SW480 (cell line): ENCODE data around the gene SLC11A1.

ENCODE experiments used
- DNase-seq: peaks from one replicate; pipeline ENCODE4 v3.0.0-alpha.2; 2016; ENCODE audit warnings: low spot score

The SLC11A1 gene

DNA sequence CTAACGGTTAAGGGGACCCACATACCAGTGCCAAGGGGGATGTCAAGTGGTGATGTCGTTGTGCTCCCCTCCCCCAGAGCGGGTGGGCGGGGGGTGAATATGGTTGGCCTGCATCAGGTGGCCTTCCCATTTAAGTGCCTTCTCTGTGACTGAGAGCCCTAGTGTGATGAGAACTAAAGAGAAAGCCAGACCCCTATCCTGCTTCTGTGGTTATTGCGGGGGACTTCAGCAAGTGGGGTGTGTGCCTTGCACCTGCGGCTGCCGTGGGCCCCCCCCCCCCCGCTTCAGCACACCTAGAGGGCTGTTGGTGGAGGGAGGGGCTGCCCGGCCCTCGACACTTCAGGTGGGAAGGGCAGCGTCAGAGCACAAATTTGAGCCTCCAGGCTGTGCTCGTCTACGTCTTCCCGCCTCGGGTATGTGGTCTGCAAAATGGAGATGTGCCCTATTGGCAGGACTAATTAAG lies 23.7 kb downstream of the SLC11A1 start:
- no peak for DNase-seq

DNA sequence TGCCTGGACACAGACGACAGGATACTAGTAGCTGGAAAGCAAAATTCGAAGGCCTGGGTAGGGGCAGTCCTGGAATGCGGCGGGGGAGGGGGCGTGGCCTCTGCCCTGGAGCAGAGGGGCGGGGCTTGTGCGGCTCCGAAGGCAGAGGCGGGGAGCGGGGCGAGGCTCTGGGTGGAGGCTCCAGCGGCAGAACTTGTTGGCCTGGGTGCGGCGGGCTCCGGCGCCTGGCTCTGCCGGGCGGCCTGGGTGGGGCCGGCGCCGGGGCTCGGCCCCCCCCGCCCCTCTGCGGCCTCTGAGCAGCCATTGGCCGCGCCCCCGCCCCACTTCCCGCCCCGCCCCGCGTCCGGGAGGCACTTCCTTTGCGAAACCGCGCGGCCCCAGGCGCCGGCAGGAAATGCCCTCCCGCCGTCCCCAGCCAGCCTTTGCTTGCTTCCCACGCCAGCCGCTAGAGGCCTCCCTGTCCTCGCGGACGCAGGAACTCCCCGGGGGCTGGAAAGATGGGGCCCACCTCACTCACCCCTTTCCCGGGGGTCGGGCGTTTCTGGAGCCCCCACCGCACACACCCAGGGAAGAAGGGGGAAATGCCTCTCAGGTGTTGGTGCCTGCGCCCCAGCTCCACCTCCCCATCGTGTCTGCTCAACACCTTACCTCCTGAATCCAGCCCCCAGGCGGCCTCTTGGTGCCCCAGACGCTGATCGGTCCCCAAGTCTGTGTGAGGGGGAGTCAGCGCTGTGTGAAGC lies 24.3 kb downstream of the SLC11A1 start:
- peak; percentile 95 for DNase-seq

DNA sequence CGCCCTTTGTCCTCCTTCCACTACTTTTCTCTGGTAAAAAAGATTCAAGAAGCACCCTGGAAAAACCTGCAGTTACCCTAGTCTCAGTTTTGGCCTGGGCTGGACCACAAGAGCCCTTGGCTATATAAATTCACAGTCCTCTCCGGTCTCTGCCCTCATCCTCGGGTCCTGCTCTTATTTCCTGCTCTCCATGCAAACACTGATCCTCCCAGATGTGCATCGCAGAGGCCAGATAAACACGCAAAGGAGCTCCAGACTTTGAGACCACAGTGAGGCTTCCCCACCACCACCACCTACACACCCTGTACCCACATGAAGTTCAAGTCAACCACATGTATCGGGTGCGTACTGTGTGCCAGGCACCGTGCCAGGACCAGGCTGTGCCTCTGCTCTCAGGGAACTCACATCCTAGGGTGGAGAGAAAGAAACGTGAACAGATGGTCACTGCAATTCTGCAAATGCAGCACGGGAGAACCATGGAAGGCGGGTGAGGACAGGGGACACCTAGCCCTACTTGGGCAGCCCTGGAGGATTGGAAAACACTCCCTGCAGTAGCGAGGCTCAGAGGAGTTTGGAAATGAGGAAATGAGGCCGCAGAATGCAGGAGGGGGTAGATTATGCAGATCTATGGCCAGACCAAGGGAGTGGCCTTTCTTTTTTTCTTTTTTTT lies 25.0 kb downstream of the SLC11A1 start:
- peak; percentile 69 for DNase-seq

DNA sequence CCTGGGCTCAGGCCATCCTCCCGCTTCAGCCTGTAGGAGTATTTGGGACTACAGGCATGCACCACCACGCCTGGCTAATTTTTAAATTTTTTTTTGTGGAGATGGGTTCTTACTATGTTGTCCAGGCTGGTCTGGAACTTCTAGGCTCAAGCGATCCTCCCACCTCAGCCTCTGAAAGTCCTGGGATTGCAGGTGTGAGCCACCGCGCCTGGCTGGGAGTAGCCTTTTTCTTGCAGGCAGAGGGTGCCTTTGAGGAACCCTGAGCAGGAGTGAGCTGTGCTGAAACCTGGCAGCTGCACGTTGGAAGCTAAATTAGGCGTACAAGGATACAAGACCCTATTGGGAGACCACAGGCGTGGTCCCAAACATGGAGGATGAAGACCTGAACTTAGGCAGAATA lies 25.6 kb downstream of the SLC11A1 start:
- no peak for DNase-seq

DNA sequence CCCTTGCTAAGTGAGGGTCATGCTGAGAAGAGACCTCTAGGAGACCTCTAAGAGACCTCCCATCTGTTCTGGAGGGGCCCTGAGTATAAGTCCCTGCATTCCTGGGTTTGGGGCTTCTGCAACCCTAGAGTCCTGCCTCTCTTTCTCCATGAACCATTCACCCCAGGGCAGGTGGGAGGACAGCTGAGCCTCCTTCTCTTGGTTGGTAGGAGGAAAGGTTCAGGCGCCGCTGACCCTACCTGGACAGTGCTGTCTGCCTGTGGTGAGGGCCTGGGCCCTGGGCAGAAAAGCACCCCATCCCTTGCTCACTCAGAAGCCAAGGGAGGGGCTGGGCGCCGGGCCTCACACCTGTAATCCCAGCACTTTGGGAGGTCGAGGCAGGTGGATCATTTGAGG lies 36.2 kb downstream of the SLC11A1 start:
- no peak for DNase-seq

DNA sequence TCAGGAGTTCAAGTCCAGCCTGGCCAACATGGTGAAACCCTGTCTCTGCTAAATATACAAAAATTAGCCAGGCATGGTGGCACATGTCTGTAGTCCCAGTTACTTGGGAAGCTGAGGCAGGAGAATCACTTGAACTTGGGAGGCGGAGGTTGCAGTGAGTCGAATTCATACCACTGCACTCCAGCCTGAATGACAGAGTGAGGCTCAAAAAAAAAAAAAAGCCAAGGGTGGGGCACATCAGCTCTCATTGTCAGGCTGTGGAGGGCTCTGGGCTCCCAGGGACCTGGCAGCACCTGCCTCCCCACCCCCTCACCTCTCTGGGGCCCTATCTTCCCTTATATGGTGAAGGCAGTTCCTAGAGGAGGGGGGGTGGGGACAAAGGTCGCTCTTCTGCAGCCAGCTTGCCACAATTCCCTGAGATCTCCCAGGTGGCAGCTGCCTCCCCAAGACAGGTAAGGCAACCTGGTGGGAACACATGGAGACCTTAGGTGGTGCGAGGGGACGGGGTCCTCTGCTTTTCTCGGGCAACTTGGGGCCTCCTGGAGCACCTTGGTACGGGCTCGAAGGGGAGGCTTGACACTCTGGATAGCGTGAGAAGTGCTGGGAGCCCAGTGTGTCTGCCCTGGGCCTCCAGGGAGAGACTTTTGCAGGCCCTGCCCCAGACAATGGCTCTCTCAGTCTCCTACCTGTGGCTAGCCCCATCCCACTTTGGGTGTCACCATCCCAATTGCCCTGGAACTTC lies 36.8 kb downstream of the SLC11A1 start, which contains the start of gene VIL1:
VIL1 (plus strand) TSS at position 407 of the 742 bp plus-strand sequence. CDS start 4,656 bp downstream, outside the sequence.
- peak; percentile 93 for DNase-seq

DNA sequence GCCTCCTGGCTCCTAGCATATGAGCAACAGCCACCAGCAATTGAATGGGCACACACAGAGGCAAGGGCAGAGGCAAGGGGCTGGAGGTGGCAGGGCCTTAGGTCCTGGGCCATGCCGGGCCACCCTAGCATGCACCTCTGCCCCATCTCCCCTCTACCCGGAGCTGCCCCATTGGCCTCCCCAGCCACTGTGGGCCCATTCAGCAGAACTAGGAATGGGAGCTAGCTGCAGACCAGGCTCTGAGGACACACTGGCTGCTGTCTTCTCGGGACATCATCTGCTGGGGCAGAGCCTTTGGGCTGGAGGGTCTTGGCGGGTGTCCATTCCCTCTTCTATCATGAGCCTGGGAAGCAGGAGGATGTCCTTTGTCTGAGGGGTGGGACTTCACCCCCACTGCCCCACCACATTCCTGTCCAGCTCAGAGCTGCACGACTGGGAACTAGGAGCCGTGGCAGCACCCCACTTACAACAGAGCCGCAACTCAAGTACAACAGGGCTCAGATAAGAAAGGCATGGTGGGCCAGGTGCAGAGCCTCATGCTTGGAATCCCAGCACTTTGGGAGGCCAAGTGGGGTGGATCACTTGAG lies 37.6 kb downstream of the SLC11A1 start:
- no peak for DNase-seq

DNA sequence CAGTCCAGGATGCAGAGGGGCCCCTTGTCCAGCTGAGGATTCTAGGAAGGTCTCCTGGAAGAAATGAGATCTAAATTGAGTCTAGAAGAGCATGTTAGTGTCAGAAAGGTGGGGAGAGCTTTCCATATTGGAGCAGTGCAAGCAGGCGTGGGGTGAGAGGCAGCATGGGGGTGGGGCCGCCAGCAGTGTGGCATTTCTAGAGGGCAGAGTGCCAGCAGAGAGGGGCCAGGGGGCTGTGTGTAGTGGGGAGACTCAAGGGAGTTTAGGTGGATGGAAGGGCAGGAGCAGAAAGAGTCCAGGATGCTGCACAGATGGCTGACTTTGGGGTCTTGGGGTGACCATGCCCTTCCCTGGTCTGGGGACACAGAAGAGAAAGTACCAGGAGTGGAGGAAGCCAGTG lies 39.0 kb downstream of the SLC11A1 start:
- DNase-seq, result no peak

DNA sequence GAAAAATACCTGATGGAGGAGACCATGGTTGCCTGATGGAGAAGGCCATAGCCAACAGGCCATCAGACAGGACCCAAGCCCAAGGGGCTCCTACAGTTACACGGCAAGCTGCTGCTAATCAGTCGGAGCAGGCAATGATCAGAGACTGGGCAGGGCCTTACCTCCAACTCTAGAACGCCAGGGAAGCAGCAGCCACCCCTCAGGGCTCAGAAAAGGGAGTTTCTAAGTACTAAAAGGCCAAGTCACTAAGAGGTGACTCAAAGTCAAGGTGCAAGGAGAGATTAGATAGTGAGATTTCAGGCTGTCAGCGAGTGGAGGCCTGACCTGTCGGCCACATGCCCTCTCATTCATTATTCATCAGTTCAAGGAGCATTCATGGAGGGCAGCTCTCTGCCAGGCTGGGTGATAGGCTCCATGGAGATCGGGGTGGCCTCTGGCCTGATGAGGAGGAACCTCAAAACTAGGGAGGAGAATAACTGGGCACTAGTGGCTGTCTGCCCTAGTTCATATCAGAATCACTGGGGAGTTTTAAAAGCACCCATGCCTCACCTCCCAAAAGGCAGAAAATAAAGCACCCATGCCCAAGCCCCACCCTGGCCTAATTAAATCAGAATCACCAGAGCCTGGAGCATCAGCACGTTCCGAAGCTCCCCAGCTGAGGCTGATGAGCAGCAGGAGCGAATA lies 40.5 kb downstream of the SLC11A1 start:
- DNase-seq, result no peak

DNA sequence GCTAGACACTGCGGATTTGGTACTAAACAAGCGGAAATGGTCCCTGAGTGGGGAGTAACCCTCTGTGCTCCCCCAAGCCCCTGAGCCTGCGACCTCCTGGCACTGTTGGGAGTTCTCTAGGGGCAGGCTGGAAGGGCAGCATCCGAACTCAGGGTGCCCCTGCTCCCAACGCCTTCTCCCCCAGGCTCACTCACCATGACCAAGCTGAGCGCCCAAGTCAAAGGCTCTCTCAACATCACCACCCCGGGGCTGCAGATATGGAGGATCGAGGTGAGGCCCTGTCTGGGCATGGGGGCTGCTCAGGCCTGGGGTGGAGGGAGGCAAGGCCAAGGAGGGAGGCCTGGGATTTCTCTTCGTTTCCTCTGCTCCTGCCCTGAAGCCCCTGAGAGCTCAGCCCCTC lies 41.5 kb downstream of the SLC11A1 start:
- no peak for DNase-seq

DNA sequence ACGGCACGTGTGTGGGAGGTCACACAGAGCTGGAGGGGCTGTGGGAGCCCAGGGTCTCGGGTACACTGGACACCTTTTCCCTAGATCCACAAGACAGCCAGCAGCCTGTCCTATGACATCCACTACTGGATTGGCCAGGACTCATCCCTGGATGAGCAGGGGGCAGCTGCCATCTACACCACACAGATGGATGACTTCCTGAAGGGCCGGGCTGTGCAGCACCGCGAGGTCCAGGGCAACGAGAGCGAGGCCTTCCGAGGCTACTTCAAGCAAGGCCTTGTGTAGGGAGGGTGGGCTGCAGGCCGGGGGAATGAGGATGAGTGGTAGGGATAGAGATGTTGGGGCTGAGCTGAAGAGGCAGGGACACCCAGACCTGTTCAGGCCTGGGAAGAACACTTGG lies 43.5 kb downstream of the SLC11A1 start:
- DNase-seq, result no peak

DNA sequence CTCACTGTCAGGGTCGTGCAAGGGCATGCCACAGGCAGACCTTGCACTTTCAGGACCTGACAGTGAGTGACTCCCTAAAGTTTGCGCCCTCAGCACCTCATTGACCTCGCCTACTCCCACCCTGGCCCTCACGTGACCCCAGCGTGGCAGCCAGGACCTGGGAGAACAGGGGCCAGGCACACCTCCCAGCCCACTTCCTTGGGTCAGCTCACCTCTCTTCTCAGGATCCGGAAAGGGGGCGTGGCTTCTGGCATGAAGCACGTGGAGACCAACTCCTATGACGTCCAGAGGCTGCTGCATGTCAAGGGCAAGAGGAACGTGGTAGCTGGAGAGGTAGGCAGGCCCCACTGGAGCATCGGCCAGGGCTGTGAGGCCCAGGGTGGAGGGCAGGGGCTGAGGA lies 45.7 kb downstream of the SLC11A1 start:
- DNase-seq, result no peak

DNA sequence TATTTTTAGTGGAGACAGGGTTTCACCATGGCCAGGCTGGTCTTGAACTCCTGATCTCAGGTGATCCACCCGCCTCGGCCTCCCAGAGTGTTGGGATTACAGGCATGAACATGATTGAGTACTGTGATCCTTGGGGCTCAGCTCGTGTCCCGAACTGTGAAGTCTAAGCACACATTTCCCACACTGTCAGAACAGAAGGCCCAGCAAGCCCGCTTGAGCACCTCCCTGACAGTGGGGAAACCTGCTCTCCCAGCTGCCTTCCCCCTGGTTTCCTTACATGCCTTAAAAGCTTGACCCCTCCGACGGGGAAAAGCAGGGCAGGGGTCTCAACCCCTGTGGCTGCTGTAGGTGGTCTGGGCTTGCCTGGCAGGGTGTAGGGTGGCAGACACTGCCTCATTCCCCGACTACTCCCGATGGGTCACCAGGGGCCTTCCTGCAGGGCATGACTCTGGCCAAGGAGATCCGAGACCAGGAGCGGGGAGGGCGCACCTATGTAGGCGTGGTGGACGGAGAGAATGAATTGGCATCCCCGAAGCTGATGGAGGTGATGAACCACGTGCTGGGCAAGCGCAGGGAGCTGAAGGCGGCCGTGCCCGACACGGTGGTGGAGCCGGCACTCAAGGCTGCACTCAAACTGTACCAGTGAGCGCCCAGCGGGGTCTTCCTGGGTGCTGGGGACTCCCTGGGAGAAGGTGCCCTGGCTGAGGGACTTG lies 46.9 kb downstream of the SLC11A1 start:
- DNase-seq, result no peak

DNA sequence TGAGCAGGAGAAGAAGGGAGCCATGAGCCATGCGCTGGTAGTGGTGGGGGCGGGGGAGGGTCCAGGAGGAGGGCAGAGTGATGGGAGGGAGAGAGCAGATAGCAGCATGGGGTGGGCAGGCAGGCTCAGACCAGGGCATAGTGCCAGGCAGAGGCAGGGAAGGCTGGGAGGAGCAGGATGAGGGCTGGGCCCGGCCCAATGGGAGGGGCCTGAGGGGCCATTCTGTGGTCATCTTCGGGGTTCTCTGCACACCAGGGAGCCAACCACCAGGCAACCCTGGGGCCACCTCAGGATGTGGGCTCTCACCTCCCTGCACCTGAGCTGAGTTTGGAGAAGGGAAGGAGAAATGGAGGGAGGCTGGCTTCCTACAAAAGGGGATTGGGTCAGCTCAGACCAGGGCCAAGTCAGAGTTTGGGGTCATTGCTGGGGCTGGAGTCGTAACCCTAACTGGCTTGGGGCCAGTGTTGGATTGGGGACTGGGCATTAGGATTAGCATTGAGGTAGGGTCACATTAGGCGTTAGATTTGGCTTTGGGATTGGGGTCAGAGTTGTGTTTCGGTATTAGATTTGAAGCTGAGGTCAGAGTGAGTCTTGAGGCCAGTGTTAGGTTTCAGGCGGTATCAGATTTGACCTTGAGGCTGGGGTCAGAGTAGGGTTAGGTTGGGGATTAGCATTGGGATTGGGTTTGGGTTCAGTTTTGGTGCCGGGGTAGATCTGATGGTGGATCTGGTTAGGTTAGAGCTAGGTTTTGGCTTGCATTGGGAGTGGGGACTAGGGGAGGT lies 48.0 kb downstream of the SLC11A1 start:
- no peak for DNase-seq

DNA sequence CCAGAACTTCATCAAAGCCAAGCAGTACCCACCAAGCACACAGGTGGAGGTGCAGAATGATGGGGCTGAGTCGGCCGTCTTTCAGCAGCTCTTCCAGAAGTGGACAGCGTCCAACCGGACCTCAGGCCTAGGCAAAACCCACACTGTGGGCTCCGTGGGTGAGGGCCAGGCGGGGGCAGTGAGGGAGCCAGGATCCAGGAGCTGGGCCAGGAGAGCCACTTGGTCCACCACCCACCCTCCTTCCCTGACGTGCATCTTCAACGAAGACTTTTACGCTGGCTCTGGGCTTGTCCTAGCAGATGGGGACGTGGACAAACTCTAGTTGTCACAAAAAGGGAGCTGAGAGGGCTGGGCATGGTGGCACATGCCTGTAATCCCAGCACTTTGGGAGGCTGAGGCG lies 48.6 kb downstream of the SLC11A1 start:
- no peak for DNase-seq

DNA sequence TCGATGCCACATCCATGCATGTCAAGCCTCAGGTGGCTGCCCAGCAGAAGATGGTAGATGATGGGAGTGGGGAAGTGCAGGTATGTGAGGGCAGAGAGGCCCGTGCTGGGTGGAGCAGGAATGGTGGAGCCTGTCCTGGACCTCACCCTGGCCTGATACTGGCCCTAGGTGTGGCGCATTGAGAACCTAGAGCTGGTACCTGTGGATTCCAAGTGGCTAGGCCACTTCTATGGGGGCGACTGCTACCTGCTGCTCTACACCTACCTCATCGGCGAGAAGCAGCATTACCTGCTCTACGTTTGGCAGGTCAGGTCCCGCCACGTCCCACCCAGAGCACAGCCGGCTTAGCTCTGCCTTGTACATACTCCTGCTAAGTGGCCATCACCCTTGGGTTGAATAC lies 49.8 kb downstream of the SLC11A1 start:
- DNase-seq, result no peak

DNA sequence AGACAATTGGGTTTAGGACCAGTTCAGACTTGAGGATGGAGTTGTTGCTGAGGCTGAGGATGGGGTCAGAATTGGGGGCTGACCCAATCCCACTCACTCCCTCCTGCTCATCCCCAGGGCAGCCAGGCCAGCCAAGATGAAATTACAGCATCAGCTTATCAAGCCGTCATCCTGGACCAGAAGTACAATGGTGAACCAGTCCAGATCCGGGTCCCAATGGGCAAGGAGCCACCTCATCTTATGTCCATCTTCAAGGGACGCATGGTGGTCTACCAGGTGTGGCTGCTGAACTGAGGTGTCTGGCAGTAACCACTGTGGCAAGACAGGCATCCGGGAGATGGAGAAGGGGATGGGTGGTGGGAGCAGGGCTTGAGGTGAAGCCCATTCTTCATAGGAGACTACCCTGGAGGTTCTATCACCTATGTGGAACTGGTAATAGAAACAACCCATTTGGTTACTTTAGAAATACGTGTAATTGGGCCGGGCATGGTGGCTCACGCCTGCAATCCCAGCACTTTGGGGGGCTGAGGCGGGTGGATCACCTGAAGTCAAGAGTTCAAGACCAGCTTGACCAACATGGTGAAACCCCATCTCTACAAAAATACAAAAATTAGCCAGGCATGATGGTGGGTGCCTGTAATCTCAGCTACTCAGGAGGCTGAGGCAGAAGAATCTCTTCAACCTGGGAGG lies 50.7 kb downstream of the SLC11A1 start:
- DNase-seq, result no peak

DNA sequence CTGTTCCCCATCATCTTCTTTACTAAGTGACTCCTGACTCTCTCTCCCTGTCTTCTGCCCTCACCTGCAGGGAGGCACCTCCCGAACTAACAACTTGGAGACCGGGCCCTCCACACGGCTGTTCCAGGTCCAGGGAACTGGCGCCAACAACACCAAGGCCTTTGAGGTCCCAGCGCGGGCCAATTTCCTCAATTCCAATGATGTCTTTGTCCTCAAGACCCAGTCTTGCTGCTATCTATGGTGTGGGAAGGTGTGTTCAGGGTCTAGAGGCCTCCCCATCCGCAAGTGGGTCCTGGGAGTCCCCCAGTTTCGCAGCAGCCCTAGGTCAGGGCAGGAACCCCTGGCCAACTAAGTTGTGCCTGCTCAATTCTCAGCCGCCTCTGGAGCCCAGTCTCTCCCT lies 52.4 kb downstream of the SLC11A1 start:
- DNase-seq, result no peak

DNA sequence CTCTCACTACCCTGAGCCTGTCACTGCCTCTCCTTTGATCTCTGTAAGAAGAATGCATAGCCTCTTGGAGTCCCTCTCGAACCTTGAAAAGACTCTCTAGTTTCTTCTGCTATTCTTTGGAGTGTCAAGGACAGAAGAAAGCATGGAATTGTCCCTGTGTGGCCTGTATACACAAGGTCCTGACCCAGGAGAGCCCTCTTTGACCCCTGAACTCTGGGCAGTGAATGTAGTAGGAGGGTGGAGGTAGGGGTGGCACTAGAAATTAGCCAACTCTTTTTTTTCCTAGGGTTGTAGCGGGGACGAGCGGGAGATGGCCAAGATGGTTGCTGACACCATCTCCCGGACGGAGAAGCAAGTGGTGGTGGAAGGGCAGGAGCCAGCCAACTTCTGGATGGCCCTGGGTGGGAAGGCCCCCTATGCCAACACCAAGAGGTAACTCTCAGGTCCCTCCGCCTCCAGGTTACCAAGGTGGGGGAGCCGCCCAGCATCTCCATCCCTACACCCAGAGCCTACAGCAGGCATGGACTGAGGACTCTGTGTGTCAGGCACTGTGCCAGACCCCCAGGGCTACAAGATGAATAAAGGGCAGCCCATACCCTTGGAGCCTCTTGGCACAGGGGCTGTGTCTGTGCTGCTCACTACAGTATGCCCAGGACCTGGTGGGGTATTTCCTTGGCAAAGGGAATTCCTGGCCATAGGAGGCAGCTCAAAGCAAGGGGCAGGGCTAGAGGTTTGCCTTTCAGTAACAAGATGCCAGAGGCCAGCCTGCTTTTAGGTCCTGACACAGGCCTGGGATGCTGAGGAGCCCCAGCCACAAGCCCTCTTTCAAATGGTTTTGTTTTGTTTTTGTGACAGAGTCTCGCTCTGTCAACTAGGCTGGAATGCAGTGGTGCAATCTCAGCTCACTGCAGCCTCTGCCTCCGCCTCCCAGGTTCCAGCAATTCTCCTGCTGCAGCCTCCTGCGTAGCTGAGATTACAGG lies 53.2 kb downstream of the SLC11A1 start:
- DNase-seq, result no peak
